RWPE2 (cell line): ENCODE measurements around the gene AMACR.
A peak's percentile ranks its signal among the peaks of the same experiment; 100 is the strongest.
"Not testable (repeated sequence)": the region's sequence is repeated elsewhere in the genome, so short reads cannot be mapped to it uniquely, and the experiment has no call there.

Source experiments
- ATAC-seq: fragments of 200-7000 bp; cut with Tn5 transposase; 3 replicates; pipeline ENCODE4 v1.9.1; 2021; ENCODE audit warnings: low read depth
- DNase-seq: peaks from one replicate; pipeline ENCODE4 v3.0.0-alpha.2; 2020; ENCODE audit warnings: low spot score
- H3K27ac ChIP-seq: fragments of 450-650 bp; 2 replicates; pipeline ENCODE4 v1.5.1; 2017; ENCODE audit warnings: mild to moderate bottlenecking; ENCODE audit not compliant: poor library complexity, severe bottlenecking
- H3K27me3 ChIP-seq: fragments of 250-450 bp; sonication (Bioruptor Pico); 2 replicates; pipeline ENCODE4 v1.5.1; 2021; ENCODE audit warnings: mild to moderate bottlenecking, moderate library complexity; ENCODE audit not compliant: insufficient read depth, poor library complexity, severe bottlenecking
- H3K36me3 ChIP-seq: fragments of 250-450 bp; sonication (Bioruptor Pico); 2 replicates; pipeline ENCODE4 v1.5.1; 2020; ENCODE audit warnings: low read depth, mild to moderate bottlenecking, moderate library complexity
- H3K4me1 ChIP-seq: fragments of 250-450 bp; sonication (Bioruptor Pico); 2 replicates; pipeline ENCODE4 v1.5.1; 2021; ENCODE audit warnings: mild to moderate bottlenecking, moderate library complexity; ENCODE audit not compliant: insufficient read depth, poor library complexity, severe bottlenecking
- H3K4me3 ChIP-seq: fragments of 250-450 bp; sonication (Bioruptor Pico); 2 replicates; pipeline ENCODE4 v1.5.1; 2021; ENCODE audit warnings: mild to moderate bottlenecking, moderate library complexity; ENCODE audit not compliant: severe bottlenecking
- H3K9me3 ChIP-seq: fragments of 250-450 bp; sonication (Bioruptor Pico); 2 replicates; pipeline ENCODE4 v1.5.1; 2021; ENCODE audit warnings: mild to moderate bottlenecking, moderate library complexity; ENCODE audit not compliant: severe bottlenecking
- CTCF ChIP-seq: fragments of 450-650 bp; IDR thresholded peaks from one replicate; pipeline ENCODE4 v1.5.1; 2017; ENCODE audit warnings: mild to moderate bottlenecking, moderate library complexity; ENCODE audit not compliant: poor library complexity, severe bottlenecking

Gene AMACR

GRCh38 chr5:34014626-34015025 lies 6.8 kb upstream of the AMACR start:
- ATAC-seq (no peak), DNase-seq (no peak)
- H3K36me3 ChIP-seq, result no peaks in the 10 kb centered on the region
- H3K4me1 ChIP-seq, result no peaks in the 10 kb centered on the region
- H3K9me3 ChIP-seq, result no peaks in the 10 kb centered on the region
- H3K27me3 ChIP-seq, result no peaks in the 10 kb centered on the region
- TF ChIP-seq CTCF, result no peak
- H3K27ac ChIP-seq, result no peak overlapping the region
- H3K4me3 ChIP-seq, result no peak overlapping the region

GRCh38 chr5:34013547-34013946 lies 5.7 kb upstream of the AMACR start:
- H3K36me3 ChIP-seq, result no peaks in the 10 kb centered on the region
- H3K27me3 ChIP-seq, result no peaks in the 10 kb centered on the region
- H3K9me3 ChIP-seq, result no peaks in the 10 kb centered on the region
- TF ChIP-seq CTCF, result no peak
- H3K4me1 ChIP-seq, result peaks cover 6% of the 10 kb centered on the region
- no peak overlapping the region for H3K4me3 ChIP-seq
- no peak overlapping the region for H3K27ac ChIP-seq
- no peak for DNase-seq
- ATAC-seq, result 0 out of 3 replicates have a peak, but pooled peaks have one; percentile 21

- no peak overlapping the region for H3K4me3 ChIP-seq
- peaks cover 6% of the 10 kb centered on the region for H3K4me1 ChIP-seq
- no peaks in the 10 kb centered on the region for H3K27me3 ChIP-seq
- H3K27ac ChIP-seq, result no peak overlapping the region
- TF ChIP-seq CTCF, result no peak
- DNase-seq, result no peak
- ATAC-seq, result no peak
- H3K36me3 ChIP-seq, result no peaks in the 10 kb centered on the region
- no peaks in the 10 kb centered on the region for H3K9me3 ChIP-seq
These were observed 4.9 kb upstream of the AMACR start for GRCh38 chr5:34012791-34013190.

- no peaks in the 10 kb centered on the region for H3K27me3 ChIP-seq
- no peak for TF ChIP-seq CTCF
- no peak for DNase-seq
- H3K27ac ChIP-seq, result no peak overlapping the region
- H3K4me1 ChIP-seq, result peaks cover 6% of the 10 kb centered on the region
- H3K9me3 ChIP-seq, result no peaks in the 10 kb centered on the region
- H3K4me3 ChIP-seq, result no peak overlapping the region
- no peak for ATAC-seq
- H3K36me3 ChIP-seq, result no peaks in the 10 kb centered on the region
These were observed 3.7 kb upstream of the AMACR start for GRCh38 chr5:34011536-34011935.

- H3K27ac ChIP-seq, DNase-seq, H3K4me1 ChIP-seq, H3K36me3 ChIP-seq, H3K9me3 ChIP-seq, H3K4me3 ChIP-seq, ATAC-seq, H3K27me3 ChIP-seq: not testable (repeated sequence)
These were observed 2.3 kb upstream of the AMACR start for GRCh38 chr5:34010146-34010545.
